HG02763 (cell line): ENCODE data around the gene CBX6.

Experiments
- ATAC-seq: cut with Tn5 transposase; IDR thresholded peaks from one replicate; pipeline ENCODE4 v1.9.1; 2021; ENCODE audit warnings: mild to moderate bottlenecking, moderate library complexity; ENCODE audit not compliant: unreplicated experiment

CBX6 gene

GRCh38 chr22:38873469-38874411, 1.7 kb upstream of the CBX6 start:
- ATAC-seq: no peak

- no peak for ATAC-seq
These were observed 824 bp upstream of the CBX6 start for GRCh38 chr22:38872831-38873248.

- ATAC-seq: no peak
These were observed 450 bp downstream of the CBX6 start for GRCh38 chr22:38871360-38872171.

- no peak for ATAC-seq
These were observed 1.1 kb downstream of the CBX6 start for GRCh38 chr22:38870791-38871359.

- peak; percentile 23 for ATAC-seq
These were observed 1.7 kb downstream of the CBX6 start for GRCh38 chr22:38870312-38870741.

GRCh38 chr22:38869663-38870062, 2.4 kb downstream of the CBX6 start:
- ATAC-seq: no peak

GRCh38 chr22:38868886-38869381, 3.1 kb downstream of the CBX6 start:
- no peak for ATAC-seq

- ATAC-seq: no peak
These were observed 3.7 kb downstream of the CBX6 start for GRCh38 chr22:38868286-38868721.

GRCh38 chr22:38867471-38868285, 4.3 kb downstream of the CBX6 start:
- ATAC-seq: no peak

- ATAC-seq: no peak
These were observed 4.9 kb downstream of the CBX6 start for GRCh38 chr22:38867124-38867455.

- ATAC-seq: no peak
These were observed 5.5 kb downstream of the CBX6 start for GRCh38 chr22:38866399-38867123.

- no peak for ATAC-seq
These were observed 6.0 kb downstream of the CBX6 start for GRCh38 chr22:38866024-38866398.

- no peak for ATAC-seq
These were observed 6.6 kb downstream of the CBX6 start for GRCh38 chr22:38865201-38866023.

- ATAC-seq: no peak
These were observed 7.4 kb downstream of the CBX6 start for GRCh38 chr22:38864361-38865191.

- ATAC-seq: no peak
These were observed 8.4 kb downstream of the CBX6 start for GRCh38 chr22:38863531-38864131.

GRCh38 chr22:38862375-38863329, 9.4 kb downstream of the CBX6 start:
- ATAC-seq: no peak

- ATAC-seq: no peak
These were observed 10.1 kb downstream of the CBX6 start for GRCh38 chr22:38861927-38862326.
